HCT116 (cell line): Measurements from ENCODE around the gene MKRN1. TPM values are rescaled to one million over a fixed set of nuclear protein-coding genes. Genes with fewer than 3 reads are reported as not detected.

Experiments
- ATAC-seq: fragments of 200-7000 bp; cut with Tn5 transposase; 2 replicates; pipeline ENCODE4 v1.9.1; 2020; ENCODE audit warnings: mild to moderate bottlenecking, moderate library complexity
- BruUV-seq: library from RNA; stranded (reverse); fragments of 400-500 nt; replicated peaks from 2 replicates; lab custom pipeline; 2021; lab: Mats Ljungman, UMichigan
- CTCF ChIA-PET: fragments of 300-600 bp; sonication (Branson Sonifier 250); formaldehyde crosslinking; loops from one replicate; lab custom pipeline; 2021; ENCODE audit warnings: antibody characterized with exemption; lab: Charles Lee
- POLR2A ChIA-PET: fragments of 300-600, 350-600 bp; sonication (Branson Sonifier 250); formaldehyde crosslinking; loops from one replicate; lab custom pipeline; 2021; ENCODE audit warnings: antibody characterized with exemption; lab: Charles Lee
- RAD21 ChIA-PET, 2 experiments: fragments of 300-600 bp; sonication (Branson Sonifier 250); formaldehyde crosslinking; loops; one replicate each; lab custom pipeline; 2023; ENCODE audit warnings: low total read pairs in 2 of 2; ENCODE audit not compliant: uncharacterized antibody in 2 of 2, unreplicated experiment in 2 of 2, low non-redundant PET in 1 of 2; lab: Charles Lee
- DNase-seq: peaks from one replicate; pipeline ENCODE4 v3.0.0-alpha.2; 2010; ENCODE audit warnings: low read depth, low spot score
- H2AFZ ChIP-seq: fragments of 200-600 bp; shearing (Covaris generic), sonication (generic); 2 replicates; pipeline ENCODE4 v1.6.1; 2017; ENCODE audit warnings: low read depth, mixed run types, mixed read lengths, antibody characterized with exemption, low read length; ENCODE audit not compliant: poor library complexity, severe bottlenecking
- H3K27ac ChIP-seq: 2 replicates; pipeline ENCODE4 v1.5.1; 2012; ENCODE audit warnings: low read depth, low read length
- H3K27me3 ChIP-seq: fragments of 200-600 bp; sonication (generic); 2 replicates; pipeline ENCODE4 v1.6.1; 2016; ENCODE audit warnings: mixed run types, low read length, mixed read lengths; ENCODE audit not compliant: insufficient read depth
- H3K36me3 ChIP-seq, 2 experiments: fragments of 200-500 bp in 1 of 2; fragments of 200-600 bp in 1 of 2; sonication (Bioruptor generic) in 1 of 2; sonication (generic) in 1 of 2; 2 replicates each; pipeline versions ENCODE4 v1.5.1 to v1.6.1; 2014 to 2016; ENCODE audit warnings: low read length in 2 of 2, inconsistent platforms in 1 of 2, mixed read lengths in 1 of 2, mixed run types in 1 of 2; ENCODE audit not compliant: insufficient read depth in 2 of 2, control insufficient read depth in 1 of 2
- H3K4me1 ChIP-seq, 2 experiments: fragments of 200-600 bp in 1 of 2; sonication (generic) in 1 of 2; 2 replicates each; pipeline versions ENCODE4 v1.5.1 to v1.6.1; 2012 to 2017; ENCODE audit warnings: low read length in 2 of 2, inconsistent platforms in 1 of 2, mild to moderate bottlenecking in 1 of 2, mixed read lengths in 1 of 2, mixed run types in 1 of 2, moderate library complexity in 1 of 2; ENCODE audit not compliant: insufficient read depth in 2 of 2, control insufficient read depth in 1 of 2
- H3K4me2 ChIP-seq: fragments of 200-600 bp; sonication (generic); 2 replicates; pipeline ENCODE4 v1.6.1; 2017; ENCODE audit warnings: mixed run types, low read length, mixed read lengths
- H3K4me3 ChIP-seq, 2 experiments: fragments of 200-600 bp in 1 of 2; sonication (generic) in 1 of 2; replicated peaks in 1 of 2; 2 replicates each; pipeline ENCODE4 v1.5.1; 2011 to 2016; ENCODE audit warnings: low read length in 2 of 2, control low read depth in 1 of 2, low read depth in 1 of 2, mild to moderate bottlenecking in 1 of 2, mixed read lengths in 1 of 2, mixed run types in 1 of 2
- H3K79me2 ChIP-seq: fragments of 200-600 bp; sonication (generic); 2 replicates; pipeline ENCODE4 v1.6.1; 2017; ENCODE audit warnings: mild to moderate bottlenecking, mixed run types, low read length, moderate library complexity, mixed read lengths; ENCODE audit not compliant: insufficient read depth
- H3K9ac ChIP-seq: fragments of 200-600 bp; sonication (generic); 2 replicates; pipeline ENCODE4 v1.6.1; 2016; ENCODE audit warnings: low read length, mixed read lengths
- H3K9me2 ChIP-seq: fragments of 200-600 bp; sonication (generic), shearing (Covaris generic); 2 replicates; pipeline ENCODE4 v1.6.1; 2017; ENCODE audit warnings: mixed run types, mild to moderate bottlenecking, moderate library complexity; ENCODE audit not compliant: insufficient read depth
- H3K9me3 ChIP-seq, 2 experiments: fragments of 200-500 bp in 1 of 2; fragments of 200-600 bp in 1 of 2; sonication (Bioruptor generic) in 1 of 2; sonication (generic) in 1 of 2; 2 replicates each; pipeline ENCODE4 v1.6.1; 2014 to 2017; ENCODE audit warnings: low read length in 2 of 2, mixed read lengths in 2 of 2, inconsistent platforms in 1 of 2, low read depth in 1 of 2, mild to moderate bottlenecking in 1 of 2, mixed run types in 1 of 2, moderate library complexity in 1 of 2; ENCODE audit not compliant: control insufficient read depth in 1 of 2, insufficient read depth in 1 of 2
- H4K20me1 ChIP-seq: fragments of 200-600 bp; sonication (generic), shearing (Covaris generic); 2 replicates; pipeline ENCODE4 v1.6.1; 2017; ENCODE audit warnings: mixed run types, mild to moderate bottlenecking, moderate library complexity; ENCODE audit not compliant: insufficient read depth
- CEBPB ChIP-seq: IDR thresholded peaks from 2 replicates; pipeline ENCODE4 v1.6.1; 2012; ENCODE audit warnings: low read depth
- EGR1 ChIP-seq: IDR thresholded peaks from 2 replicates; pipeline ENCODE4 v1.6.1; 2012; ENCODE audit warnings: low read depth
- EZH2 ChIP-seq: fragments of 200-600 bp; sonication (generic); IDR thresholded peaks from 2 replicates; pipeline ENCODE4 v1.6.1; 2017; ENCODE audit warnings: antibody characterized with exemption, mixed run types
- EZH2phosphoT487 ChIP-seq: fragments of 200-600 bp; IDR thresholded peaks from 2 replicates; pipeline ENCODE4 v1.6.1; 2018; ENCODE audit warnings: antibody characterized with exemption, borderline replicate concordance
- POLR2A ChIP-seq: IDR thresholded peaks from 2 replicates; pipeline ENCODE4 v1.7.0; 2011; ENCODE audit warnings: borderline replicate concordance; ENCODE audit not compliant: insufficient read depth, insufficient read length; ENCODE audit errors: extremely low read depth
- SIN3A ChIP-seq: IDR thresholded peaks from 2 replicates; pipeline ENCODE4 v1.6.1; 2012; ENCODE audit warnings: low read depth
- SP1 ChIP-seq: IDR thresholded peaks from 2 replicates; pipeline ENCODE4 v1.6.1; 2012; ENCODE audit warnings: low read depth
- intact Hi-C: fragments of 100-400 bp; cut with micrococcal nuclease; formaldehyde crosslinking; loops from 2 replicates; pipeline ENCODE4 v1.10.0; 2022
- total RNA-seq: library from RNA; stranded (reverse); gene quantifications from one replicate; pipeline ENCODE4 v1.2.1, GENCODE V29; 2021; ENCODE audit not compliant: unreplicated experiment
- TF ChIP-seq, protein P1 (sequence below), 3 experiments: fragments of 200-600 bp in 1 of 3; sonication (generic) in 1 of 3; IDR thresholded peaks in 2 of 3; conservative IDR thresholded peaks in 1 of 3; 2 replicates each; pipeline ENCODE4 v1.5.1; 2012 to 2017; ENCODE audit warnings: low read depth in 2 of 3, low read length in 2 of 3, antibody characterized with exemption in 1 of 3, borderline replicate concordance in 1 of 3, control low read depth in 1 of 3, mild to moderate bottlenecking in 1 of 3, mixed read lengths in 1 of 3, mixed run types in 1 of 3, moderate library complexity in 1 of 3; ENCODE audit not compliant: insufficient read depth in 1 of 3
- TF ChIP-seq, protein P2 (sequence below): IDR thresholded peaks from 2 replicates; pipeline ENCODE4 v1.6.1; 2012; ENCODE audit warnings: low read depth

The MKRN1 gene
- total RNA-seq, 1 experiment from 2014 or later, result 95.0 TPM

DNA sequence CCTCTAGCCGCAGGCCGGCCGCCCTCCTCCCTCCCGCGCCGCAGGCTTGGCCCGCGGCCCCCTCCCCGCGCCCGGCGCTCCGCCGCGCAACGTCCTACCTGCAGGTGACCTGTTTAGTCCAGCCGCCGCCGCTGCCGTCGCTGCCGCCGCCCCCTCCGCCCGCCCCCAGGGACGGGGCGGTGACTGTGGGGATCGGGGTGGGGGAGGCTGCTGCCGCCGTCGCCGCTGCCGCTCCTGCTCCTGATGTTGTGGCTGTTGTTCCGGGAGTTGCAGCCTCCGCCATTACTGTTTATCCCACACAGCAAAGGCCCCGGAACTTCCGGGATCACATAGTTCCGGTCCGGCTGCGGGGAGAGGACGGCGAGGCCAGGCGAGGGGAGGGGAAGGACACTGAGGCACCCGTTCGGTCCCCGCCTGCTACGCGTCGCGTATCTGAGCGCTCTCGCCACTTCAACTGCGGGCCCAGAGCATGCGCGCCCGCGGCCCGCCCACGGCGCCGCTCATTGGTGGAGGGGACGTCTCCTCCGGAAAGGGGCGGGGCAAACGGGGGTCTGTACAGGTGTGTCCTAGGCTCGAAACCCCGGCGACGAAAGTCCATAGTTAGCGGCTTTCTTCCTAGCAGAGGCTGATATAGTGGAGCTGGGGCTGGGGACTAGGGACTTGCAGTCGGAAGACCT, at the start of gene MKRN1 (continued):
- TF ChIP-seq SIN3A, result 0 out of 2 replicates have a peak, but pooled peaks have one; percentile 5
- no peak for TF ChIP-seq POLR2A
- TF ChIP-seq EGR1, result peak; percentile 67
- TF ChIP-seq, protein P1, sequence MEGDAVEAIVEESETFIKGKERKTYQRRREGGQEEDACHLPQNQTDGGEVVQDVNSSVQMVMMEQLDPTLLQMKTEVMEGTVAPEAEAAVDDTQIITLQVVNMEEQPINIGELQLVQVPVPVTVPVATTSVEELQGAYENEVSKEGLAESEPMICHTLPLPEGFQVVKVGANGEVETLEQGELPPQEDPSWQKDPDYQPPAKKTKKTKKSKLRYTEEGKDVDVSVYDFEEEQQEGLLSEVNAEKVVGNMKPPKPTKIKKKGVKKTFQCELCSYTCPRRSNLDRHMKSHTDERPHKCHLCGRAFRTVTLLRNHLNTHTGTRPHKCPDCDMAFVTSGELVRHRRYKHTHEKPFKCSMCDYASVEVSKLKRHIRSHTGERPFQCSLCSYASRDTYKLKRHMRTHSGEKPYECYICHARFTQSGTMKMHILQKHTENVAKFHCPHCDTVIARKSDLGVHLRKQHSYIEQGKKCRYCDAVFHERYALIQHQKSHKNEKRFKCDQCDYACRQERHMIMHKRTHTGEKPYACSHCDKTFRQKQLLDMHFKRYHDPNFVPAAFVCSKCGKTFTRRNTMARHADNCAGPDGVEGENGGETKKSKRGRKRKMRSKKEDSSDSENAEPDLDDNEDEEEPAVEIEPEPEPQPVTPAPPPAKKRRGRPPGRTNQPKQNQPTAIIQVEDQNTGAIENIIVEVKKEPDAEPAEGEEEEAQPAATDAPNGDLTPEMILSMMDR (IDR thresholded peaks at IDR 0.05 in 2 of 3, conservative IDR thresholded peaks at IDR 0.05 in 1 of 3; ENCODE audit: borderline replicate concordance in 1 of 3, insufficient read depth in 1 of 3, low read depth in 2 of 3, low read length in 2 of 3), result no peak
- TF ChIP-seq EZH2, result no peak
- no peak for TF ChIP-seq EZH2phosphoT487

DNA sequence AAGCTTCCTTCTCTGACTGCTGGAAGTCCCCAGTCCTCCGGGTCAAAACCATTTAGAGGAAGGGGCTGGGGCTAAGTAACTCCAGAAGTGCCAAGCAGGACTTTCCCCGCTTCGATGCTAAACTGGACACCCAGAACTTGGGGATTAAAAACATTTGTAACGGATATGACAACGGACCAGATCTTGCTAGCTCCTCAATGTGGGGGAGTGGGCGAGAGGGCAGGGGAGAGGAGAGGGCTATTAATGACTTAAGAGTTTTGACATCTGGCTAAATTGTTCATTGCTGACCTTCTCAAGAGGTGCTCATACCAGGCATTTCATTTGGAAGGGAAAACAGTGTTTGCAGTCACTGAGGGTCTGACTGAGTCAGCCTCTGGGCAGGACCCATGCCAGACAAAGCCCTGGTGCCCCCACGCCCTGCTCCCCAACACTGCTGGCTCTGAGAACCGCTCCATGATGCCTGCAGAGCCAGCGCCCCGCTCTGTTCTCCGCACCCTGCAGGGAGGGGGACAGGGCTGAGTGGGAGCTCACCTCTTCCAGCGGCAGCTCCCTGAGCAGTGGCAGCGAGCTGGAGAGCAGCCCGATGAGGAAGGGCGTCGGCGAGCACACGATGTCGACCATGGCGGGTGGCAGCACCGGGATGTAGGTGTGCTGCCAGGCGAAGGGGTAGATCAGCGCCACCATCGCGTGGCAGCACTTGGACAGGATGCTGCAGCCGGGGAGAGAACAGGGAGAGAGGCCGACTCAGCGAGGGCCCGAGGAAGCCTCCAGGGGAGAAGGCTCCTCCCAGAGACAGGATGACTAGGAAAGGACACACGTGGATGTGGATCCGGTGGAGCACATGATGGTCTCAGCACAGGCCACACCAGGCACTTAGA, 47.7 kb upstream of the MKRN1 start:
- Histone ChIP-seq H2AFZ (no peak overlapping the region), H3K4me2 (no peak overlapping the region), H3K9me2 (no peaks in the 10 kb centered on the region), H3K27me3 (no peaks in the 10 kb centered on the region), H3K79me2 (no peaks in the 10 kb centered on the region), H3K36me3 (no peaks in the 10 kb centered on the region), H3K4me3 (no peak overlapping the region), H3K4me1 (peaks cover 5 to 11% of the 10 kb centered on the region in 2 experiments; a peak in 3 of 4 replicates), H3K27ac (no peak overlapping the region), H3K9me3 (no peaks in the 10 kb centered on the region), H4K20me1 (no peaks in the 10 kb centered on the region), H3K9ac (no peak overlapping the region)
- BruUV-seq, result no TSS peak
- no peak; the same call in 1 of the 2 replicates for ATAC-seq
- CTCF ChIA-PET, result no interaction called here
- RAD21 ChIA-PET, result no interaction called here
- DNase-seq, result no peak
- POLR2A ChIA-PET, result no interaction called here
- intact Hi-C loops, result no loop called here
- TF ChIP-seq CEBPB (no peak), SP1 (no peak), POLR2A (no peak)
- TF ChIP-seq, protein P2, sequence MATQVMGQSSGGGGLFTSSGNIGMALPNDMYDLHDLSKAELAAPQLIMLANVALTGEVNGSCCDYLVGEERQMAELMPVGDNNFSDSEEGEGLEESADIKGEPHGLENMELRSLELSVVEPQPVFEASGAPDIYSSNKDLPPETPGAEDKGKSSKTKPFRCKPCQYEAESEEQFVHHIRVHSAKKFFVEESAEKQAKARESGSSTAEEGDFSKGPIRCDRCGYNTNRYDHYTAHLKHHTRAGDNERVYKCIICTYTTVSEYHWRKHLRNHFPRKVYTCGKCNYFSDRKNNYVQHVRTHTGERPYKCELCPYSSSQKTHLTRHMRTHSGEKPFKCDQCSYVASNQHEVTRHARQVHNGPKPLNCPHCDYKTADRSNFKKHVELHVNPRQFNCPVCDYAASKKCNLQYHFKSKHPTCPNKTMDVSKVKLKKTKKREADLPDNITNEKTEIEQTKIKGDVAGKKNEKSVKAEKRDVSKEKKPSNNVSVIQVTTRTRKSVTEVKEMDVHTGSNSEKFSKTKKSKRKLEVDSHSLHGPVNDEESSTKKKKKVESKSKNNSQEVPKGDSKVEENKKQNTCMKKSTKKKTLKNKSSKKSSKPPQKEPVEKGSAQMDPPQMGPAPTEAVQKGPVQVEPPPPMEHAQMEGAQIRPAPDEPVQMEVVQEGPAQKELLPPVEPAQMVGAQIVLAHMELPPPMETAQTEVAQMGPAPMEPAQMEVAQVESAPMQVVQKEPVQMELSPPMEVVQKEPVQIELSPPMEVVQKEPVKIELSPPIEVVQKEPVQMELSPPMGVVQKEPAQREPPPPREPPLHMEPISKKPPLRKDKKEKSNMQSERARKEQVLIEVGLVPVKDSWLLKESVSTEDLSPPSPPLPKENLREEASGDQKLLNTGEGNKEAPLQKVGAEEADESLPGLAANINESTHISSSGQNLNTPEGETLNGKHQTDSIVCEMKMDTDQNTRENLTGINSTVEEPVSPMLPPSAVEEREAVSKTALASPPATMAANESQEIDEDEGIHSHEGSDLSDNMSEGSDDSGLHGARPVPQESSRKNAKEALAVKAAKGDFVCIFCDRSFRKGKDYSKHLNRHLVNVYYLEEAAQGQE, result no peak
